Kidney (tissue), 14 donors: ENCODE measurements around the gene GNAT2. TPM values are rescaled to one million over a fixed set of nuclear protein-coding genes. Genes with fewer than 3 reads are reported as not detected.

Experiments used
- DNase-seq, 5 donors: peaks; one replicate each; pipeline ENCODE4 v3.0.0-alpha.2; 2013 to 2020
- FAIRE-seq: peaks from 2 replicates; lab custom pipeline; 2012; peaks lifted over from hg19 to GRCh38; lab: Jason Lieb, UNC
- H3K27ac ChIP-seq, 2 donors: one replicate each; pipeline ENCODE4 v1.7.0; 2013; ENCODE audit warnings: low read depth in 2 of 2, low read length in 2 of 2, inconsistent platforms in 1 of 2
- H3K27me3 ChIP-seq: one replicate; pipeline ENCODE4 v1.7.1; 2013; ENCODE audit warnings: low read length, inconsistent platforms; ENCODE audit not compliant: control insufficient read depth, insufficient read depth
- H3K36me3 ChIP-seq, 3 donors: one replicate each; pipeline versions ENCODE4 v1.7.0 to v1.7.1; 2013; ENCODE audit warnings: low read length in 3 of 3, control low read depth in 1 of 3, inconsistent platforms in 1 of 3; ENCODE audit not compliant: insufficient read depth in 3 of 3, control insufficient read depth in 2 of 3
- H3K4me1 ChIP-seq, 3 donors: one replicate each; pipeline versions ENCODE4 v1.7.0 to v1.7.1; 2013; ENCODE audit warnings: low read length in 3 of 3, inconsistent platforms in 1 of 3, low read depth in 1 of 3; ENCODE audit not compliant: control insufficient read depth in 2 of 3, insufficient read depth in 2 of 3
- H3K4me3 ChIP-seq, 3 donors: one replicate each; pipeline versions ENCODE4 v1.7.0 to v1.8.1; 2013; ENCODE audit warnings: low read length in 3 of 3, control low read depth in 1 of 3, inconsistent platforms in 1 of 3
- H3K9ac ChIP-seq, 3 donors: one replicate each; pipeline versions ENCODE4 v1.7.0 to v1.7.1; 2013; ENCODE audit warnings: low read length in 3 of 3, control low read depth in 1 of 3, inconsistent platforms in 1 of 3
- H3K9me3 ChIP-seq, 3 donors: one replicate each; pipeline versions ENCODE4 v1.7.0 to v1.7.1; 2013; ENCODE audit warnings: low read length in 3 of 3, control low read depth in 1 of 3, inconsistent platforms in 1 of 3; ENCODE audit not compliant: control insufficient read depth in 2 of 3, insufficient read depth in 1 of 3
- CTCF ChIP-seq: IDR thresholded peaks from 3 replicates; pipeline ENCODE4 v1.5.1; 2012; ENCODE audit warnings: mild to moderate bottlenecking, moderate library complexity, borderline replicate concordance; ENCODE audit not compliant: insufficient read depth; ENCODE audit errors: extremely low read depth
- intact Hi-C: fragments of 100-400 bp; cut with DNase I; formaldehyde crosslinking; loops from one replicate; pipeline ENCODE4 v1.11.1; 2022
- polyA plus RNA-seq: library from polyadenylated mRNA; stranded (reverse); fragments of 350-450 nt; fragmentation: Illumina TruSeq; extraction: RNeasy Lipid Tissue Mini Kit (QIAGEN cat#74804); gene quantifications from one replicate; pipeline ENCODE4 v1.2.3, GENCODE V29; 2014; ENCODE audit warnings: low read depth, low replicate concordance; ENCODE audit not compliant: insufficient read depth
- total RNA-seq: library from RNA; stranded (reverse); fragmentation: NEBNext Ultra II Directional; extraction: Animal tissue kit (Norgen Biotek cat#: 25700); gene quantifications from one replicate; pipeline ENCODE4 v1.2.1, GENCODE V29; 2021
- donor health status: control.
- donor health status: control.
- donor health status: control.
- donor health status: control.
- donor health status: control.
- donor health status: DM: yes; HTN: yes; CAD: no.
- donor health status: Normal renal cell carcinoma (clear cell type).

Gene GNAT2
- total and polyA plus RNA-seq, 2 donors from 2014 or later, result not detected

- FAIRE-seq (no peak), DNase-seq (no peak)
- Histone ChIP-seq H3K4me1 (peaks cover 2 to 22% (median 20%) of the 10 kb centered on the region in 3 donors), H3K4me3 (no peak overlapping the region), H3K9ac (no peak overlapping the region), H3K36me3 (no peaks in the 10 kb centered on the region), H3K9me3 (no peaks in the 10 kb centered on the region), H3K27me3 (no peaks in the 10 kb centered on the region), H3K27ac (no peak overlapping the region)
- intact Hi-C loops, result no loop called here
- TF ChIP-seq CTCF, result no peak
Observed at GRCh38 chr1:109565241-109565640, 54.2 kb downstream of the GNAT2 start.

GRCh38 chr1:109564194-109564878 is 55.1 kb downstream of the GNAT2 start:
- Histone ChIP-seq H3K36me3 (no peaks in the 10 kb centered on the region), H3K4me1 (peaks cover 2 to 22% (median 20%) of the 10 kb centered on the region in 3 donors), H3K4me3 (no peak overlapping the region), H3K27me3 (no peaks in the 10 kb centered on the region), H3K9ac (no peak overlapping the region), H3K9me3 (no peaks in the 10 kb centered on the region), H3K27ac (no peak overlapping the region)
- no peak for DNase-seq
- no peak for FAIRE-seq
- TF ChIP-seq CTCF, result no peak
- intact Hi-C loops, result no loop called here

GRCh38 chr1:109559995-109560394 is 59.4 kb downstream of the GNAT2 start:
- no peak overlapping the region for H3K9ac ChIP-seq
- H3K4me1 ChIP-seq, result peaks cover 2 to 20% (median 18%) of the 10 kb centered on the region in 3 donors
- no peaks in the 10 kb centered on the region for H3K27me3 ChIP-seq
- FAIRE-seq (peak; percentile 17), DNase-seq (no peak)
- no peak for TF ChIP-seq CTCF
- H3K36me3 ChIP-seq, result no peaks in the 10 kb centered on the region
- intact Hi-C loops, result no loop called here
- no peaks in the 10 kb centered on the region for H3K9me3 ChIP-seq
- H3K27ac ChIP-seq, result no peak overlapping the region
- H3K4me3 ChIP-seq, result no peak overlapping the region
